OCI-M2 (cell line): ENCODE data around the gene SATB1.

ENCODE experiments used
- DNase-seq: peaks from one replicate; lab custom pipeline; 2025; ENCODE audit not compliant: unreplicated experiment; lab: John Stamatoyannopoulos, UW

The SATB1 gene

GRCh38 chr3:18432752-18433151 is 7.6 kb upstream of the SATB1 start:
- no peak for DNase-seq

- no peak for DNase-seq
Observed at GRCh38 chr3:18431266-18431665, 6.1 kb upstream of the SATB1 start.

DNA sequence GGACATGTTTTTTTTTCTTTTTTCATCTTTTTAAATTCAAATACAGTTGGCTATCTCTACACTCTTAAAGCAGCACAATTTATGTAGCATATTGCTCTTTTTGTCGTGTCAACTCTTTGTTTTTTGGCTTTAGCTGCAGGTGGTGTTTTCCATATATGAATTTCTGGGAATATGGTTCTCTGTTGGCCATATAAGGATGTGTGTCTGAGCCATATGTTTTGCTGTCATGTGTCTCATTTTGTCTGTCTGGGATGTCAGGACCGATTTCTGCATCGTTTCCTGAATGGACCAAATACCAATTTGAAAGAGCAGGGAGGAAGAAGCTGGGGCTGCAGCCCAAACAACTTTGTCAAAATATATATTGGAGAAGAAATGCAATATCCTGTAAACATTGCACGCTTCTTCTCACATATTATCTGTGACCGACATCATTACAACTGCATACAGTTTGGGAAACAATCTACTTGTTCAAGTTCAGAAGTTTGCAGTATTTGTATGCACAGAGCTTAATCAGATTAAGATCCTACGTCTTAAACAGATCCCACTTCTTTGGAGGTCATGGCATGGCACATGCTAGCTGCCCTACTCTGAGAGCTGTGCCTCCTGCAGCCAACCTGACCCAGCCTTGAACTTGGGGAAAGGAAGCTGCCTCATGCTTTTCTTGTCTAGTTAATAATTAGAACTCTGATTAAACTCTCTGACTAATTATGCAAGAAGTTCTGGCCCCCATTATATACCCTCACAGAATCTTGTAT is 4.0 kb upstream of the SATB1 start:
- DNase-seq, result no peak

GRCh38 chr3:18428036-18428435 is 2.9 kb upstream of the SATB1 start:
- DNase-seq, result no peak

- DNase-seq, result no peak
Observed at GRCh38 chr3:18426597-18427193, 1.6 kb upstream of the SATB1 start.

GRCh38 chr3:18425641-18426257 is 610 bp upstream of the SATB1 start:
- DNase-seq, result no peak

GRCh38 chr3:18424213-18424728 is 868 bp downstream of the SATB1 start:
- DNase-seq, result no peak

- no peak for DNase-seq
Observed at GRCh38 chr3:18423401-18424212, 1.5 kb downstream of the SATB1 start.

GRCh38 chr3:18422972-18423371 is 2.2 kb downstream of the SATB1 start:
- DNase-seq, result no peak

DNA sequence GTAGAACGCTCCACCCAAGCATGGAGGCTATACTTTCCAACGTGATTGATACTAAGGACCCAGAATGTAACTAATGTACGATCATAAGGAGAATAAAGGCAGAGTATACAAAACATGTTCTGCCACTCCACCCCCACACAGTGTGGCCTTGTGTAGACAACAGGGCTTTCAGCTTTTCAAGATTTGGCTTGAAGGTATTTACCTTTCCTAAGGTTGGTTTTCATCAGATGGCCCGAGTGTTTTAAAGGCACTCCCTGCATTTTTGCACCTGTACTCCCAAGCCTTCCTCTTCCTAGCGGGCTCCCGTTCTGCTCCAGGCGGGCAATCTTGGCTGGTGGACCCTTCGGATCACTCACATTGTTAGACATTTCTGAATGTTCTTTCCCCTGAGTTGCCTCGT is 4.6 kb downstream of the SATB1 start:
- DNase-seq, result no peak

DNA sequence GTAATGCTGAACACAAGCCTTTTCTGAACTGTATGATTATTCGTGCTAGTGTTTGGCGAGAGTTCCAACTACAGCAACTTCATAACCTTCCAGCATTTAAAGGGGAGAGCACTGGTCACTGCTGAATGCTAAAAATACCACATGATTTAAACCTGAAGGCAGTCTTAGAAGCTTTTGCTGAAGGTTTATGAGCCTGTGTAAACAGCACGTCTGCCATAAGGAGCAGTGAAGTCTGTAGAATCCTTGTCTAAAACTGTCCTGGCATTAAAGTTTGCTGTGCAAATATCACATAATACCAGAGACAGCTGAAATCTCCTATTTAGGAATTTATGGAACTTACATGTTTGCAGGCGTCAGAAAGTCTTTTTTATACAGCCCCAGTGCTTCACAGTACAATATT is 5.9 kb downstream of the SATB1 start:
- no peak for DNase-seq

DNA sequence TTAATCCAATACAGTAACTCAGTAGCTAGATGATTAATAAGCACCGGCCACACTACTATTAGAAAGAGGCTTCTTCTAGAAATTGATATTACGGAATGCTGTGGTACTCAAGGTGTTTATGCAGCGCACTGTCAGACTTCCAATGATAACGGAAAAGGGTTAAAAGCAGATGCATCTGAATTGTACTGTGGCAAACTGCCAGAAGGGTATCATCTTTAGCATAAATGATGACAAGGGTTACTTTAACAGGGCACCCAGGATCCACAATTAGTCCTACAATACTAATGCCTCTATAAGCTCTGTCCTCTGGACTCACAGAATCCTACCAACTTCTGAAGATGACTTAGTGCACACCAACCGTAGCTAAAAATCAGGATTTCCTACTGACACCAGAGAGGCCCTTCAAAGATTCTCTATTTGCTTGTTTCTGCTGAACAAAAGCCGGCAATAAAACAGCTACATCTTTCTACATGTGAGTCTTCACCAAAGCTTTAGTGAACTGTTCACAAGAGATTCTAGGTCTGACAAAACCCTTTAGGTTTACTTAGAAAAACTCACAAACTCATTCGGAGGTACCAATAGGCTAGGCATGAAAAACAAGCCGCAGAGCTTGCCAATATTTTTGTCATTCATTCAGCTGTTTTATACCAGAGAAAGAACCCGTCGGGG is 7.1 kb downstream of the SATB1 start:
- no peak for DNase-seq

- DNase-seq, result no peak
Observed at GRCh38 chr3:18416332-18416731, 8.8 kb downstream of the SATB1 start.

DNA sequence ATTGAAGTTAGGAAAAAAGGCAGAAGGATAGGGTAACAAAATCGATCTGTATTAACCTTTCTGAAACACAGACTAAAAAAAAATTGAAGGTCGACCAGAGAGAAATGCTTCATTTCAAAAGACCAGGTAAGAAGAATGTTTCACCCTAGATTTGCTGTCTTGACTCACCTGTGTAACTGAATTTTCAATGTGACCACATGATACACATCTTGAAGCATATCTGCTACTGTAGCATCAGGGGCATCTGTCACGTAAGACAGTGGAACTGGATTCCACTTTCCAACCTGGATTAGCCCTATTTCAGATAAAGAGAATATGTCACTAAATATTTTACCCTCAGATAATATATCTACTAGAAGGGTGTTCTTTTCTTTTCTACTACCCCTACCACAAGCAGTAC is 9.3 kb downstream of the SATB1 start:
- no peak for DNase-seq

DNA sequence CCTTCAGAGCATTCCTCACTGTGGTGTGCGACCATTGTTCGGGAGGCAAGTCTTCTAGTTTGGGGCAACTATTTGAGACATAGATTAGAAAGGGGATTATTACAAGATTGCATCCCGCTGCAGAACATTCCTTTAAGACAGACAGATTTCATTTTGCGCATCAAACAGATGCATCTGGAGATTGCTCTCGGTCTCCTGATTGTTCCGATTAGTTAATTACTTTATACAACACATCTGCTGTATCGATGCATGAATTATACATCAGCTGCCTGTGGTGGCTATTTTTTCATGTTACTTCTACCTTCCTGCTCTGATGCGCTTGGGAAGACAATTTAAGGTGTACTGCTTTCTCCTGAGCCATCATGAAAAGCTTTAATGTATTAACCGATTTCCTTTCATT is 10.0 kb downstream of the SATB1 start:
- no peak for DNase-seq

GRCh38 chr3:18412684-18413083 is 12.5 kb downstream of the SATB1 start:
- no peak for DNase-seq

- DNase-seq, result no peak
Observed at GRCh38 chr3:18411541-18411940, 13.6 kb downstream of the SATB1 start.

DNA sequence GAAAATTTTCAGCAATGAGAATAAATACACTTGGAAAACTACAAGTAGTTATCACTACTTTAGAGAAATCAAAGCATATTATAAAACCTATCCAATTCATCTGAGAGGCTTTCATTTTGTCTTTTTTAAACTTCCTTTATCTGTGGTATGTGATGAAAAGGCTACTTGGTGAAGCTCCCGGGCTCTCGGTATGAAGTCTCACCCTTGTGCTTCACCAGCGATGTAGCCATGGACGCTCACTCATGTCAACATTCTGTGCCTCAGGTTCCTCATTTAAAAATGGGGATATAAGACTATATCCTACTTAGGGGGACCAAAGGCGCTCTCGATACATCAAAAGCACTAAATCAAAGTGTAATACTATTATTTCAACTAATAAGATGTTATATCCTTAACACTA is 14.9 kb downstream of the SATB1 start:
- DNase-seq, result no peak

DNA sequence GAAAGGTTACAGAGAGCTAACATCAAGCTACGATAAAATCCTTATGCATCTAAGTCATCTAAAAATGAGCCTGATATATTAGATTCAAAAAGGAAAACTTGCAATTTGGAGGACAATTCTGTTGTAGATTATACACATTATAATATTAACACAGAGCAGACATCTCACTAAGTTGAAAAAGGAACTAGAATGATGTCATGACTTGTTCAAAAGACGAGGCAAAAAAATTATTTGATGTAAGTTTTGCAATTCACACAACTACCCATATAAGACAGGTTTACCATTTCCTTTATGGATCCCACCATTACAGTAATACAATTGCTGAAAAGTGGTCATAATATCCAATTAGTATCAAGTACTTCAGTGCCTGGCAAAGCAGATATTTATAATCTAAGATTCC is 15.9 kb downstream of the SATB1 start:
- no peak for DNase-seq

DNA sequence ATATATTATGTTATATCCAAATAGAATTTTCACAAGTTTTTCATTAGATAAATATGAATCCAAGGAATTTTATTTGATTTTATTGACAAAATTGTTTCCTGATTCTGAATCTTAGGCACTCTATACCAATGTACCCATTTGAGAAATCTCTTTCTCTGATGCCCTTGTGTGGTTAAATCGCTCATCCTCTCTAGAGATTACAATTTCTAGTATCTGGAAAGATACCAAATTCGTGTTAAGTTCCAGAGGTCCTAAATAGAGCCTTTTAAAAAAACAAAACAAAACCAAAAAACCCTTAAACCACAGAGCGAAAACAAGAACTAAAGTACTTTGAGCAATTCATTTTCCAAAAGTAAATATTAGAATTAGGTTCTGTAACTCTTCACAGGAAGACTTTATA is 20.0 kb downstream of the SATB1 start:
- no peak for DNase-seq

DNA sequence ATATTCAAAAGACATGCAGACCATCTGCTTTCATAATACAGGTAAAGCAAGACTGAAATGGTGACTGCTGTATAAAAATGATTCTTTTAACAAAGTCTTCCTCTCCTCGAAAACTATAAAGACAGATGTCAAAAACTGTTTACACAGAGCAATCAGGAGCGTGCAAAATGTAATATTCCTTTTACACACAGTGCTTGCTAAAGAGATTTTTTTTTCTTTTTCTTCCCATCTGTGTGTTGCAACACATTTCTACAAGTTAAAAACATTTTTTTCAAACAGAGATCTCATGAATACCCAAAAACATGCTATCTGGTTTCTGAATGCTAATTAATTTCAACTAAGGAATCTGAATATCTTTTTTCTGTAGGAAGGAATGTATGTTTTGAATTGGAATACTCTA is 22.1 kb downstream of the SATB1 start:
- DNase-seq, result no peak
